Effector memory CD4-positive, alpha-beta T cell (primary cell): ENCODE data around the gene KLHDC1.
"Not testable (repeated sequence)": the region's sequence is repeated elsewhere in the genome, so short reads cannot be mapped to it uniquely, and the experiment has no call there.

Experiments used
- DNase-seq, 3 donors: peaks; one replicate each; pipeline ENCODE4 v3.0.0-alpha.2; 2020
- H3K27ac ChIP-seq: 2 replicates; pipeline ENCODE4 v1.7.0; 2013; ENCODE audit warnings: mild to moderate bottlenecking, low read length, moderate library complexity; ENCODE audit not compliant: insufficient read depth, poor library complexity, severe bottlenecking
- H3K27me3 ChIP-seq: replicated peaks from 2 replicates; pipeline ENCODE4 v1.7.0; 2013; ENCODE audit warnings: mild to moderate bottlenecking, low read length; ENCODE audit not compliant: insufficient read depth, control insufficient read depth, poor library complexity, severe bottlenecking
- H3K36me3 ChIP-seq: 2 replicates; pipeline ENCODE4 v1.7.0; 2013; ENCODE audit warnings: mild to moderate bottlenecking, low read length, moderate library complexity; ENCODE audit not compliant: control insufficient read depth, insufficient read depth
- H3K4me1 ChIP-seq: 2 replicates; pipeline ENCODE4 v1.7.0; 2013; ENCODE audit warnings: low read length, mild to moderate bottlenecking; ENCODE audit not compliant: control insufficient read depth, insufficient read depth, poor library complexity, severe bottlenecking
- H3K4me3 ChIP-seq: 2 replicates; pipeline ENCODE4 v1.7.0; 2013; ENCODE audit warnings: low read length, low read depth, mild to moderate bottlenecking; ENCODE audit not compliant: insufficient read depth, poor library complexity, severe bottlenecking
- H3K9me3 ChIP-seq: 2 replicates; pipeline ENCODE4 v1.7.0; 2013; ENCODE audit warnings: mild to moderate bottlenecking, low read length, moderate library complexity; ENCODE audit not compliant: control insufficient read depth

The KLHDC1 gene

GRCh38 chr14:49774106-49774505, 81.2 kb downstream of the KLHDC1 start:
- H3K4me1 ChIP-seq, result peaks cover 11% of the 10 kb centered on the region
- no peaks in the 10 kb centered on the region for H3K27me3 ChIP-seq
- no peak overlapping the region for H3K27ac ChIP-seq
- H3K9me3 ChIP-seq, result no peaks in the 10 kb centered on the region
- peaks cover 46% of the 10 kb centered on the region for H3K36me3 ChIP-seq
- DNase-seq, result no peak
- no peak overlapping the region for H3K4me3 ChIP-seq

DNA sequence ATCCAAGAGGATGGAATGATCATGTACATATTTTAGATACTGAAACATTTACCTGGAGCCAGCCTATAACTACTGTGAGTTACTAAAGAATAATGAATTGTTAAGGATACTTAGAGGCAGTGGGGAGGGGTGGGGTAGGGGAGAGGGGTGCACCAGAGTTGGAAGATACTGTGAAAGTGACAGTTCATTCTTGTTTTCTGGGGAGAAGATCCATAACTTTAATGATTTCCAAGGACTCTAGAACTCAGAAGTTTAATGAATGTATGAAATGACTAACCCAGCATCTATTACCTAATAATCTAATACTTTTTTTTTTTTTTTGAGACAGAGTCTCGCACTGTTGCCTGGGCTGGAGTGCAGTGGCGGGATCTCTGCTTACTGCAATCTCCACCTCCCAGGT, 85.5 kb downstream of the KLHDC1 start:
- DNase-seq, result no peak
- Histone ChIP-seq H3K27me3 (no peaks in the 10 kb centered on the region), H3K4me1 (no peaks in the 10 kb centered on the region), H3K36me3 (peaks cover 76% of the 10 kb centered on the region), H3K9me3 (no peaks in the 10 kb centered on the region), H3K27ac (no peak overlapping the region), H3K4me3 (no peak overlapping the region)

GRCh38 chr14:49781040-49781439, 88.1 kb downstream of the KLHDC1 start:
- DNase-seq, H3K27me3 ChIP-seq, H3K4me1 ChIP-seq, H3K27ac ChIP-seq, H3K9me3 ChIP-seq, H3K4me3 ChIP-seq: not testable (repeated sequence)
- peaks cover 81% of the 10 kb centered on the region for H3K36me3 ChIP-seq

DNA sequence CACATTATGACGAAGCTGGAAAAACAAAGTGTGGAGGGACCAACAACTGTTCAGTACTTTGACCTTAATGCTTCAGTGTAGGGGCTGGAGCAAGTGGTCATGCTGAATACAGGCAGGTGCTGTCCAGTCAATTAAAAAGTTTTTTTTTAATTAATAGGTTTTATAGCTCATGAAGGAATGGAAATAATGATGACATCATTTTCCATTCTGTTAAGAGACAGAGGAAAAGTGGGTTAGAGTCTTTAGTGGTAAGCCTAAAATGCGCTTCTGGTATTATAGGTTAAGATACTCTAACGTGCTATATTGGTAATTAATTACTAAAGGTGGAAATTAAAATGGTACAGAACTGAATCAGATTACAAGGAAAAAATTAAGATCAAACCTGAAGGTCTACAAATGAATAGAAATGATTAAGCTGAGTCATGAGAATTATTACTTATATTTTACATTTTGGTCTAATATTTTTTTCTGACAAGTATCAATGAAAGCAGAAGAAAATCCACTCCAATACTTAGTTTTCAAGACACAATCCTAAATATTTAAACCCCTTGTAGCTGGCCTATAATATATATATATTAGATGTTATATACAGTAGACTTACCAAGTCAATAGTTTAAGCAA, 90.6 kb downstream of the KLHDC1 start:
- Histone ChIP-seq H3K4me3 (no peak overlapping the region), H3K4me1 (no peaks in the 10 kb centered on the region), H3K36me3 (peaks cover 84% of the 10 kb centered on the region), H3K27me3 (no peaks in the 10 kb centered on the region), H3K9me3 (no peaks in the 10 kb centered on the region), H3K27ac (no peak overlapping the region)
- no peak for DNase-seq

- peaks cover 80% of the 10 kb centered on the region for H3K36me3 ChIP-seq
- H3K4me3 ChIP-seq, result no peak overlapping the region
- H3K9me3 ChIP-seq, result no peaks in the 10 kb centered on the region
- H3K27me3 ChIP-seq, result no peaks in the 10 kb centered on the region
- H3K4me1 ChIP-seq, result no peaks in the 10 kb centered on the region
- no peak overlapping the region for H3K27ac ChIP-seq
- DNase-seq, result no peak
Observed at GRCh38 chr14:49786315-49786714, 93.4 kb downstream of the KLHDC1 start.

DNA sequence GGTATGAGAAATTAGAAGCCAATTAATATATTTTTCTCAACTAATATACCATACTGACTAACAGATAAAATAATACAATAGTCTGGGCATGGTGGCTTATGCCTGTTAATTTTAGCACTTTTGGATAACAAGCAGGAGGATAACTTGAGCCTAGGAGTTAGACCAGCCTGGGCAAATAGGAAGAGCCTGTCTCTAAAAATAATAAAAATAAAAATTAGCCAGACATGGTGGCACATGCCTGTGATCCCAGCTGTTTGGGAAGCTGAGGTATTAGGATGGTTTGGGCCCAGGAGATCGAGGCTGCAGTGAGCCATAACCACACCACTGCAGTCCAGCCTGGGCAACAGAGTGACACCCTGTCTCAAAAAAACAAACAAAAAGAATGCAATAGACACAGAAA, 99.7 kb downstream of the KLHDC1 start:
- H3K27me3 ChIP-seq, result no peaks in the 10 kb centered on the region
- no peak for DNase-seq
- H3K36me3 ChIP-seq, result peaks cover 73% of the 10 kb centered on the region
- H3K4me3 ChIP-seq, result no peak overlapping the region
- H3K27ac ChIP-seq, result no peak overlapping the region
- H3K4me1 ChIP-seq, result no peaks in the 10 kb centered on the region
- H3K9me3 ChIP-seq, result no peaks in the 10 kb centered on the region

- no peak for DNase-seq
- Histone ChIP-seq H3K27me3 (no peaks in the 10 kb centered on the region), H3K4me1 (no peaks in the 10 kb centered on the region), H3K9me3 (no peaks in the 10 kb centered on the region), H3K36me3 (peaks cover 76% of the 10 kb centered on the region), H3K4me3 (no peak overlapping the region), H3K27ac (no peak overlapping the region)
Observed at GRCh38 chr14:49796025-49796424, 103.1 kb downstream of the KLHDC1 start.
